ENCODE measurements around the gene AFF3. TPM values are rescaled to one million over a fixed set of nuclear protein-coding genes. Genes with fewer than 3 reads are reported as not detected.

AFF3 gene
- total RNA-seq, 1 experiment from 2014 or later = 0.61 TPM

- RAD21 ChIA-PET (ENCODE audit: low non-redundant PET in 1 of 2, low total read pairs in 2 of 2, uncharacterized antibody in 2 of 2, unreplicated experiment in 2 of 2) = no interaction called here
- POLR2A ChIA-PET = interaction anchor here (0.6 kb wide), 1 partner anchor 168 kb away, joined by 4 read pairs; no protein-coding TSS in a partner anchor
- H3K27me3 ChIP-seq (ENCODE audit: insufficient read depth, low read length) = peaks cover 73% of the 10 kb centered on the region
Measured at GRCh38 chr2:99857867-99858444, 284.4 kb downstream of the AFF3 start.

More at GRCh38 chr2:99857867-99858444, 284.4 kb downstream of the AFF3 start:
- Histone ChIP-seq H3K9me2 (ENCODE audit: insufficient read depth) (no peaks in the 10 kb centered on the region), H4K20me1 (ENCODE audit: insufficient read depth) (no peaks in the 10 kb centered on the region), H3K9me3 (ENCODE audit: control insufficient read depth in 1 of 2, insufficient read depth in 1 of 2, low read depth in 1 of 2, low read length in 2 of 2) (no peaks in the 10 kb centered on the region), H3K79me2 (ENCODE audit: insufficient read depth, low read length) (no peaks in the 10 kb centered on the region), H3K4me3 (replicated peaks in 1 of 2; ENCODE audit: low read depth in 1 of 2, low read length in 2 of 2) (no peak overlapping the region), H3K4me2 (ENCODE audit: low read length) (no peak overlapping the region), H3K9ac (ENCODE audit: low read length) (no peak overlapping the region), H3K36me3 (ENCODE audit: control insufficient read depth in 1 of 2, insufficient read depth in 2 of 2, low read length in 2 of 2) (no peaks in the 10 kb centered on the region), H3K4me1 (ENCODE audit: control insufficient read depth in 1 of 2, insufficient read depth in 2 of 2, low read length in 2 of 2) (no peaks in the 10 kb centered on the region), H2AFZ (ENCODE audit: low read depth, low read length, poor library complexity, severe bottlenecking) (no peak overlapping the region), H3K27ac (ENCODE audit: low read depth, low read length) (no peak overlapping the region)
- intact Hi-C loops (cut with micrococcal nuclease) = no loop called here
- DNase-seq (ENCODE audit: low read depth, low spot score) (no peak), ATAC-seq (no peak)
- no peak for TF ChIP-seq ELF1 (IDR thresholded peaks at IDR 0.05; ENCODE audit: borderline replicate concordance, low read depth)
- TF ChIP-seq POLR2A (IDR thresholded peaks at IDR 0.05; ENCODE audit: borderline replicate concordance, extremely low read depth, insufficient read depth, insufficient read length) = no peak
- TF ChIP-seq REST (IDR thresholded peaks at IDR 0.05; ENCODE audit: low read depth) = no peak
- TF ChIP-seq EZH2 (IDR thresholded peaks at IDR 0.05) = no peak
- TF ChIP-seq EGR1 (IDR thresholded peaks at IDR 0.05; ENCODE audit: low read depth) = no peak
- no peak for TF ChIP-seq SP1 (IDR thresholded peaks at IDR 0.05; ENCODE audit: low read depth)
- TF ChIP-seq ATF3 (IDR thresholded peaks at IDR 0.05) = no peak
- no peak for TF ChIP-seq MAX (IDR thresholded peaks at IDR 0.05)
- no peak for TF ChIP-seq JUND (IDR thresholded peaks at IDR 0.05)
- no peak for TF ChIP-seq SRF (IDR thresholded peaks at IDR 0.05; ENCODE audit: low read depth)
- TF ChIP-seq YY1 (IDR thresholded peaks at IDR 0.05; ENCODE audit: extremely low read depth, insufficient replicate concordance, low read depth, low read length) = no peak
- BruUV-seq (replicated peaks) = no TSS peak
- CTCF ChIA-PET = no interaction called here

All from HCT116 (cell line).